GM19043 (cell line): Measurements from ENCODE around the gene TBX6.

Experiments used
- ATAC-seq: cut with Tn5 transposase; IDR thresholded peaks from one replicate; pipeline ENCODE4 v1.9.1; 2021; ENCODE audit warnings: low read depth; ENCODE audit not compliant: unreplicated experiment

The TBX6 gene

DNA sequence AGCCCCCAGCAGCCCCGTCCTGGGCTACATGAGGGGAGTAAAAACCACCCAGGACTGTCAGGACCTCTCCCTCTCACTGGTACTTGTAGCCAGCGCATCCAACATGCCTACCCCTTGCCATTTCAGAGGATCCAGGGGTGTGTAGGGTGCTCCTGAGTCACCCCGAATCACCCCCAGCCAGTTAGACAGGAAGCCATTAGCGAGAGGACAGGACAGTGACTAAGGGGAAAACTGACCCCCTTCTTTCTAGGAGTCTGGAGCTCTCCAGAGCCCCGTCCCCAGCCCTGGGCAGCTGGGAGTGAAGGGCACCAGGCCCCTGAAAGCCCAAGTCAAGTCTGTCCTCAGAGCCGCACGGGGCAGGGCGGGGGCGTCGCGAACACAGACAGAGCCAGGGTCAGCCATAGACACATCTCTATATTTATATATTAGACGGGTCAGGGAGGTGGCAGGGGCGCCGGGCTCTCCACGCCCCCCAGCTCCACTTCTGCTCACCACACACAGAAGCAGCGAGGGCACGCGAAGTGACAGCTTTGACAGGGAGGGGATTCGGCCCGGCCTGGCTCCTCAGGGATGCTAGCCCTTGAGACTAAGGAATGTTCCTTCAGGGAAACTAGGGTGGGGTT, 22.1 kb upstream of the TBX6 start:
- no peak for ATAC-seq

DNA sequence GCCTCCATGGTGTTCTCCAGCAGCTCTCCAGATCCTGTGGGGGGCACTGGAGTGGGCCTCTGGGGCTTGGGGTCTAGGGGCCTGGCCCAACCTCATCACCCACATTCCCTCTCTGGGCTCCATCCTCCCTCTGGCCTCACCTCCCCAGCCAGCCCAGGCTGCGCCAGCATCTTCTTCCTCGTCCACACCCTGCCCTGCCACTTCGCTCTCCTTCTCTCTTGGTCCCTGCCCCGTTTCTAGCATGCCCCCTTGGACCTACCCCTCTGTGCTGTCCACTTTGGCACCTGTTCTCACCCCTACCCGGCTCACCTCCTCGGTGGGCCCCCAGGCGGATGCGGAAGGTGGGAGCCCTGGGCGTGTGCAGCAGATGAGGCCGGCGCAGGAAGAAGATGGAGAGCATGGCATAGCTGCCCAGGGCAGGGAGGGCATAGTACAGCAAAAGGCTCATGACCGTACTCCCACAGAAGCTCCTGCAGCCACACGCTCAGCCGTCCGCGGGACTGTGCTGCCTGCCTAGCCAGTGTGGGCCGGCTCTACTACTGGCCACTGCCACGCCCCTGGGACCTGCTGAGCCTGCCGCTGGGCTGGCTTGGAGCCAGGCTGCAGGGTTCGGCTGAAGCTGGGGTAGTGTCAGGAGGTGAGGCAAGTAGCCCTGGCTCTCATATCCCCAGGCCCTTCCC, 21.4 kb upstream of the TBX6 start, which contains the start of gene GDPD3:
Gene GDPD3, minus strand, starts transcription at position 507 of the 680 bp plus-strand sequence. Its CDS starts 59 bp downstream, at position 448.
- ATAC-seq: no peak

DNA sequence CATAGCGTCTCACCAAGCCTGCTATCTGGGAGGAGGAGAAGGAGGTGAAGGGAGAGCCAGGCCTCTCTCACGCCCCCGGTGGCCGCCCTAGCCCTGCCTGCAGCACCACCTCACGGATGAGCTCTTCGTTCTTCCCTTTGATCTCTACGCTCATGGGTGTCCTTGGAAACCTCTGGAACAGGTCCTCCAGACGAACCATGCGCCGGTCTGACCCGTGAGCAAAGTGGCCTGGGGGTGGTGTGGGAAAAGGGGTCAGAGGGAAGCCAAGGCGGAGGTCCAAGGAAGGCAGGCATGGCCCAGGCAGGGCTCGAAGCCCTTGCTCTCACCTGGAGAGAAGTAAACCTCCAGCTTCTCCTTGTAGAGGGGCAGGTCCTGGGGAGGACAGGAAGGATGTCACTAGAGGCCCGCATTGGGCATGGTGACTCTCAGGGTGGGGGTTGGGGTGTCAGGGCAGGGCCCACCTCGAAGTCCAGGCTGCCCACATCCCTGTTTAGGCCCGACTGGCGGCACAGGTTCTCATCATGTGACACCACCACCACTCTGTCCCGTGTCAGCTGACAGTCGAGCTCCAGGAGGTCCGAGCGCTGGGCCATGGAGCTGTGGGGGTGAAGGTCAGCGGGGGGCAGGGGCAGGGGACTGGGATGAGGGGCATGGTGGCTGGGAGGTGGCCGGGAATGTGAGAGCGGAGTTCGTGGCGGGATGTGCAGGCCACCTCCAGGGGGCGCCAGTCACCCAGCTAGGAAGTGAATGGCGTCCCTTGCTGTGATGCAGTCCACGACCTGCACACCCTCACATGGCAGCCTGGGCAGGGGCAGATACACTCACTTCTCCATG, 20.7 kb upstream of the TBX6 start:
- no peak for ATAC-seq

DNA sequence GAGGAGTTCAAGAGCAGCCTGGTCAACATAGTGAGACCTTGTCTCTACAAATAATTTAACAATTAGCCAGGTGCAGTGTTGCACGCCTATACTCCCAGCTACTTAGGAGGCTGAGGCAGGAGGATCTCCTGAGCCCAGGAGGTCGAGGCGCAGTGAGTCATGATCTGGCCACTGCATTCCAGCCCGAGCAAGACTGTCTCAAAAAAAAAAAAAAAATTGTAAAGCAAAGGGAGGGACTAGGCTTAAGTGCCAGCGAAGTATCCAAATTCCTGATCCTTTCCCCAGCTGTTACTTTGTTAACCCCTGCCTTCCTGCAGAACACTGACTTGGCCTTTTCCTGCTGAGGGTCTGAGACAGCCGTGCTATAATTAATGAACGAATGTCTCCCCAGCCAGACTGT, 18.9 kb upstream of the TBX6 start:
- ATAC-seq: no peak

DNA sequence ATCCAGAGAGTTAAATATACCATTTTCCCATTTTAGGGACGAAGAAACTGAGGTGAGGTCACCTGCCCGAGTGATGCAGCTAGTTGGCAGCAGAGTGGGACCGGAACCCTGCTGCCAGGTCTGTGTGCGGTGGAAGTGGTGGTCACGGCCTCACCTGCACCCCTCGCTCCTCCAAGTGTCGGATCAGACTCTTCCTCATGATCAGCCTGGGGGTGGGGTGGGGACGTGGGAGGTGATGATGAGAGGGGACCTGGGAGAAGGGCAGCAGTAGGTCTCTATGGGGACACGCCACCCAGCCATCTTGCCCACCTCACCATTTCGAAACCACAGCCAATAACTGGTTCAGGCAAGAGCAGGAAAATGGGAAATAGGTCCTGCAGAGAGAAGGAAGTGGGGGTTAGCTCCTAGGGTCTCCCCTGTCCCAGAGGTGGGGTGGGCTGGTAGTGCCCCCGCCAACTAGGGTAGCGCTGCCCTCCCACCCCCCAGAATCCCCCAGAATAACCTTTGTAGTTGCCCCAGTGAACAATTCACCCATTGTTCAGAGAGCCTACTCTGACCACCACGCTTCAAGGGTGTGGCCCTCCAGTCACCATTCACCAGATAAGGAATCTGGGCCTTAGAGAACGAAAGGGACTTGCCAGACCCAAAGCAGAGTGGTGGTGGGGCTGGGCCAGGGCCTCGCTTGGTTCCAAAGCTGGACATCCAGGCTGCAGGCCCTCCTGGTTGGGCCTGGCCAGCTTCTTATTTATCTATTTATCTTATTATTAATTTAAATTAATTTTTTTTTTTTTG, 16.5 kb upstream of the TBX6 start:
- no peak for ATAC-seq

DNA sequence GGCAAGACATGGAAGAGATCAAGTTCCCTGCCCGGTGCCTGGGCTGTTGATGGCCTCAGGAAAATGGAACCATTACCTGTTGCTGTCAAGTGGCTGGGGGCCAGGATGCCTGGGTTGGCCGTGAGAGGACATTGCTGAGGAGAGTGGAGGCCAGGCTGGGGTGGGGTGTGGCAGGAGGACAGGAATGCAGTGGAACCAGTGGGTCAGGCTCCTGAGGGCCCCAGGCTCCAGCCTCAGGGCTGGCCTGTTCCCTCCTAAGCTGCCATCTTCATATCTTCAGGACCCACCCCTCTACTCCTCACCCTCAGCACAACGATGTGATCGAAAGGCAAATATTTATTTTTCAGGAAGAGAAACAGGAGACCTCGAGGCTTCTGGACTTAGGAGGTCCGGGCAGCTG, 12.8 kb upstream of the TBX6 start:
- ATAC-seq: no peak

DNA sequence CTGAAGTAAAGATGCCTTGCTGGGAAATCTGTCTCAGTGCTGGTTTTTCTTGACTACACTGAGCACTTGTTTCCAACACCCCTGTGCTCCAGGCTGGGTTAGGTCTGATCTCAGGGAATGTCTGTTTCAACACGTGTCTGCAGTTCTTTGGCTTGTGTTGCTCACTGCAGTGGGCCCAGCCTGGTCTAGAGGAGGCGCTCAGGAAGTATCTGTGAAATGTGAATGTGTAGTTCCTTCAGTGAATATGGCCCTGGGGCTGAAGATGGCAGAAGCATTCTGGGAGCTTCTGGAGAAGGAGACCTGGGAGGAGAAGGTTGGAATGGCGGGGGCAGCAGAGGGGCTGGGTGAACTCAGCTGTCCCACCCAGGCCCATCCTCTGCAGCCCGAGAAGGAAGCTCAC, 12.4 kb upstream of the TBX6 start:
- no peak for ATAC-seq

DNA sequence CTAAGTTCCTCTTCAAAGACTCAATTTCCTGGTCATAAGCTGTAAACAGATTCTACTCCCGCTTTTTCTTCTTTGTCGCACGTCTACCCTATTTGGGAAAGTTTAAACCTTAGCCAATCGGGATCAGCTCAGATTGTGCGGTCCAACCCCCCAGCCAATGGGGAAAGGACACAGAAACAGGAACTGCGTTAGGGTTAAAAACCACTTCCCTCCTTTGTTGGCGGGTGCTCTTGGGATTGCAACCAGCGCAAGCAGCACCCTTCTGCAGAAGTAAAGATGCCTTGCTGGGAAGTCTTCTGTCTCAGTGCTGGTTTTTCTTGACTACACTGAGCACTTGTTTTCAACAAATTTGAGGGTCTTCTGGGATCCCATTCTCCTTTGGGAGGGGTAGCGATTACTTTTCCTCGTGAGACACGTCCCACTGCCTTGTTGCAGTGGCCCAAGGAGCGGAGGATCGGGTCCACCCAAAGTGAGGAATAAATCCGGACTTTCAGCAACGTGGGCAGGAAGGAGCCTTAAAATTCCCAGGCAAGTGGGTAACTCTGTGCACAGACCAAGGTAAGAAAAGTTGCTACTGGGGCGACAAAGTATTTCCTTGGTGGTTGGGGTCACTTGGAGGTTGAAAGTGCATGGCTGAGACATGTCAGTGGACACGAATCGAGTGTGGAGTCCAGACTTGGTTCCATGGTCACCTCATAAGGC, 5.3 kb upstream of the TBX6 start:
- no peak for ATAC-seq

DNA sequence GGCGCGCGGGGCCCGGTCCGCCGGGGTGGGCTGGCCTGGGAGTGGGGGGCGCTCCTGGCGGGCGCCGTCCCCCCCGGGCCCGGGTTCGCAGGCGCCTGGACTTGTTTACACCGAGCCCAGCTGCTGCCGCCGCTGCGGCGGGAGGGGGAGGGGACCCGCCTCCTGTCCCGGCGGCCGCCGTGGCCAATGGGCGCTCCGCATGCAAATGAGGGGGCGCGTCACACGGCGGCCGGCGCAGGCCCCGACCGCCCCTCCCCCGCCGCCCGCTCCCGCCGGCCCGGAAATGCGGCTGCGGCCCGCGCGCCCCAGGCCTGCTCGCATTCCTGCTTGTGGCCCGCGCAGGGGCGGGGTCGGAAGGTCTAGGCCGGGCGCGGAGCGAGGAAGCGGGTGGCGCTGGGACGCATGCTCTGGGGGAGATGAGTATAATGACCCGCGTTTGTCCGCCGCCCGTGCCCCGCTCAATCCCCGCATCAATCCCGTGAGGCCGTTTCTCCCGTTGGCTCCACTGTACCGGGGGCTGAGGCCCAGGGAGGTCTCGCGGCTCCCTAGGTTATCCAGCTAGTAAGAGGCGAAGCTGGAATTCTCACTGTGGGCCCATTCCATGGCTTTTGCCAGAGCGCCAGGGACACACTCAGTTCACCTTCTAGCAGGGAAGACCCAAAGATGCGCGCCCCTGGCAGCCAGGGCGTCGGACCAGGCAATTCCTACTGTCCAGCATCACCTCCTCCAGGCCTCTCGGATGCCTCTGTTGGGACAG, 4.6 kb upstream of the TBX6 start, which contains the start of gene YPEL3:
Gene YPEL3, minus strand, starts transcription at position 109 of the 757 bp plus-strand sequence. CDS start 731 bp downstream, outside the sequence.
- no peak for ATAC-seq

DNA sequence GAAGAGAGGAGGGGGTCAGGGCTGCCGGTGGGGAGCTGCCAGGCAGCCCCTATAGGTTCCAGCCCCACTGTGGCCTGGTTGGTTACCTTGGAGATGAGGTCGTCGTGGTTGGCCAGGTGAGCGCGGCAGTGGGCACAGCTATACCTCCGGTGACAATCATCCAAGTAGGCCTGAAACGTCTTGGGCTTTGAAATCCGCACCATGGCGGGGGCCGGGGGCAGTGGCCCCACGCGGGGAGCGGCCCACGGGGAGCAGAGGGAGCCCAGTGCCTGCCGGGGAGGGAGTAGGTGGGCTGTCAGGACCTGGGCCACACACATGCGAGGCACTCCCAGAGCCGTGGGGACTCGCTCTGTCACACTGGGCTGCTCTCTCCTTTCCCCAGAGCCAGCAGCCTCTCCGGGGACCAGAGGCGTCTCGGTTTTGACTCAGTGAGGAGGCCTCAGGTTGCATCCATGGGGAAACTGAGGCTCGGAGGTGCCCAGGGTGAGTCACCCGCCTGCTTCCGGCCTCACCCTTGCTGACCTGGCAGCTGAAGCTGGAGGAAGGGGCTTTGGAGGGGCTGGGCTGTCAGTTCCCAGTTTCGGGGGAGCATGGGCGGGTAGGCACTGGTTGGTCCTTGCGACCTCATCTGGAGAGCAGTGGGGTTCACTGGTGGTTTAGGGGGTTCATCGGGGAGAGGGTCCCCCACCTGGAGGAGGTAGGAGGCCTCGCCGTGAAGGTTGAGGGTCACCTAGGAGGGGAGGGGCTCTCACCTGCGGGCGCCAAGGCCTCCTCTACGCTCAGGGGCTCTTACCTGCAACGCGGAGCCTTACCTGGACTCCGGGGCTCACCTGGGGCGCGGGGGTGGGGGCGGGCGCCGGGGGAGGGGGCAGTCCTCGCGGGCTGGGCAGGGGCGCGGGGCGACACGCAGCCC, 3.7 kb upstream of the TBX6 start:
- ATAC-seq: no peak

DNA sequence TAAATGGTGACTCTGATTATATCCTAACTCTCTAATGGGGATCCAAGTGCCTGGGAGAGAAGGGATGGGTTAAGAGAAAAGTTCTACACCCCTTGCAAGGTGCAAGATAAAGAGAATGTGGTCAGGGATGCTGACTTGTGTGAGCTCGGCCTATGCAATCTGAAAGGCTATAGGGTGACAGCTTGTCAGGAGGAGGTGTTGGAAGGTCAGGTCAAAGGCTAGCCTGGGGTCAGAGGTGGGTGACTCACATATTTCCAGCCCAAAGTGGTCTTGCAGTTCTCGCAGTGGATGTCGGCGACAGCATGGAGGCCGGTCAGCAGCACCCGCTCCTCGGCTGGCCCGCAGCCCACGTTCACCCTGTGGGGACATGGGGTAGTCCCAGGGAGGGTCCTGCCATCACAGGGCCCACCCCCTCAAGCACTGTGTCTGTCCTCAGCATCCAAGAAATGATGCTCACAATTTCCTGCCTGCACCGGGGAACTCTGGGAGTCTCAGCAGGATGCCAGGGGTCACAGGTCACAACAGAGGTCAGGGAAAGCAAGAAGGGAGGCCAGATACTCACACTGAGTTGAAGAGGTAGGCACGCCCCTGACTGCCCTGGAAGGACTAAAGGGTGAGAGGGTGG, 2.9 kb upstream of the TBX6 start:
- no peak for ATAC-seq

DNA sequence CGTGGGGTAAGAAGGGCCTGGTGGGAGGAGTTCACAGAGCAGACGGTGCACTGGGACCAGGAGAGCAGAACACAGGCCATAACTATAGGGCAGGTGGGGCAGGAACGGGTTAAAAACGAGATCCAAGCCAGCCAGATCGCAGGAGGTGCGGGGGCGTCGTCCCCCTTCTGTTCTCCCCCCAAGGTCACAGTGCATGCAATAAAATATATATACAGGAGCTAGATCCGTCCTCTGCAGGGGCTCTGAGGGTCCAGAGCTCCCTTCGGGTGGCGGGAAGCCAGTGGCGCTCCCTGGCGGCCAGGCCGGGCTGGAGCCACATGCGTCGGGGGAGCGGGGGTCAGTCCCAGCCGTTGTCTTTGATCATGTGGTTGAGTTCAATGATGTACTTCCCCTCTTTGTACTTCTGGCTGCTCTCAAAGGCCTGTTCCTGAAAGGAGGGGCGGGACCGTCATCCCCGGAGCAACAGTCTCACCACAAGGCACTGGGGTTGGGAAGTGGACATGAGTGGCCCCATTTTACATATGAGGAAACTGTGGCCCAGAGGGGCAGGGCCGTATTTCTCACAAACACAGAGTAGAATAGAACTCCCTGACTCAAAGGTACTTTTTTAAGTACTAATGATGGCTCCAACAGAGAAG, 768 bp upstream of the TBX6 start:
- ATAC-seq: peak; percentile 36

DNA sequence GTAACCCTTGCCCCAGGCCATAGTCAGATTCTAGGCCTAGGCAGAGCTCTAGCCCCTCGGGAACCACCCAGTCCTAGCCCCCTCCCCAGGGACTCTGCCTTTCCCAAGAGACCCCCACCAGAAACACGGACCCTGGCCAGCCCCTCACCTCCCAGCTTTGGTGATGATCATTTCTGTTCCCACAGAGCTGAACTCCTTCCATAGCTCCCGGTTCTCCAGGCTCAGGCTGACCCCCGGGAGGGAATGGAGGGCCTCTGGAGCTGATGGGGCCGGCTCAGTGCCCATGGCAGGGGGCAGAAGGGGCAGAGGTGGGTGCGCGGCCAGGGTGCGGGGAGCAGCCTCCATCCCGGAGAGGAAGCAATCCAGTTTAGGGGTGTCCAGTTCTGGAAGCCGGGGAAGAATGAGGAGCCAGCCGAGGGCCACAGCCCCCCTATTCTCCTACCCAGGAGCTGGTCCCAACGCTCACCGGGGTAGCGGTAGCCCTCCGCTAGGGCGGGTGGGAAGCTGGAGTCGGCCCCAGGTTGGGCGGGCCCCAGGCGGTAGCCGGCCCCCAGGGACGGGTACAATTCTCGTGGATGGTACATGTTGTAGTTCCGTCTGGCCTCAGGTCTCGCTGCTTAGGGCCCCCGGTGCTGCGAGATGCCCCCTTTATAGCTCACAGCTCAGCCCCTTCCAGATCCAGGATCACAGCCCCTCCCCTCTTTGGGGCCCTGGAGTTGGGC, 953 bp downstream of the TBX6 start:
- no peak for ATAC-seq

DNA sequence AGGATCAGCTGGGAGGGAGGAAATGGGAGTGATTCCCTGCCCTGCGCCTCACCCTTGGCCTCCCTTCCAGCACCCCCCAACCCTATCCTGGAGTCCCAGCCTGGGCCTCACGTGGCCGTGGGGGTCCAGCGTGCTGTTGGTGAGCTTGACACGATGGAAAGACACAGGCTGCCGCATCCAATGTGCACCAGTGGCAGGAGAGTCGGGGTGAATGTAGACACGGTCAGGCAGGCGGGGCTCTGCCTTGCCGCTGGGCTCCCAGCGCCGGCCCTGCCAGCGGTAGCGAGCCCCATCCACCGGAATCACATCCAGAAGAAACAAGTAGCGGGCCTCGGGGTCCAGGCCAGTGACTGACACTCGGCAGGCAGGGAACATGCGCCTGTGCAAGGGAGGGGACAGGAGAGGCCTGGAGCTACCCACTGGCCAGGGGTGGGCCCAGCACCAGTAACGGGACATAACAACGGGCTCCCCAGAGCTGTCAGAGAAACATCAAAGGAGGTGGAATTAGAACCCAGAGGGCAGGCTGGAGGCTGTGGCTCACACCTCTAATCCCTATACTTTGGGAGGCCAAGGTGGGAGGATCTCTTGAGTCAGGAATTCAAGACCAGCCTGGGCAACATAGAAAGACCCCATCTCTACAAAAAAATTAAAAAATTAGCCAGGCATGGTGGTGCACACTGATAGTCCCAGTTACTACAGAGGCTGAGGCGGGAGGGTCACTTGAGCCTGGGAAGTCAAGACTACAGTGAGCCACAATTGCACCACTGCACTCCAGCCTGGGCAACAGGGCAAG, 2.7 kb downstream of the TBX6 start:
- no peak for ATAC-seq

DNA sequence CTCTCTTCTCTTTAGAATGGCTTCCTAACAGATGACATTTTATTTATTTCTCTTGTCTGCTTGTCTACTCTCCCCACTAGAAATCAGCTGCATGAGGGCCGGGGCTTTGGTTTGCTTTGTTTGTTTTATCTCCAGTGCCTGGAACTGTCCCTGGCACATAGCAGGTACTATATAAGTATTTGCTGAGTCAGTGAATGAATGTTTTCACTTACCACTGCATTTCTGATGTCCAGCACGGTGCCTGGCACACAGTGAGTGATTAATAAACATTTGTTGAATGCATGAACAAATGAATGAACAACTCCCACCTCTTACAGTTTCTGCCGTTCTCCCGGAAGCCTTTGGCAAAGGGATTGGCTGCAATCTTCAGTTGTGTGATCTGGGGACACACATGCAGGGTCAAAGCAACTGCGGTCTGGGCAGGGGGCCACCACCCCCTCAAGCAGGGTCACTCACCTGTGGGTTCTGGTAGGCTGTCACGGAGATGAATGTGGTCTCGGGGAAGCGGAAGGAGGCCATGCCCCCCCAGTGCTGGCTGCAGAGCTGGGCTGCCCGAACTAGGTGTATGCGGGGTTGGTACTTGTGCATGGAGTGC, 3.4 kb downstream of the TBX6 start:
- ATAC-seq: no peak
